Muscle layer of colon (tissue), 2 donors: ENCODE results near the gene XXYLT1.
A peak's percentile ranks its signal among the peaks of the same experiment; 100 is the strongest.
"Not testable (repeated sequence)": the region's sequence is repeated elsewhere in the genome, so short reads cannot be mapped to it uniquely, and the experiment has no call there.

Experiments used
- H3K27ac ChIP-seq: one replicate; pipeline ENCODE4 v1.7.0; 2013; ENCODE audit warnings: low read depth, mild to moderate bottlenecking, low read length, moderate library complexity
- H3K27me3 ChIP-seq, 2 donors: one replicate each; pipeline ENCODE4 v1.7.0; 2013; ENCODE audit warnings: low read length in 2 of 2, mild to moderate bottlenecking in 2 of 2; ENCODE audit not compliant: insufficient read depth in 2 of 2, control insufficient read depth in 1 of 2
- H3K36me3 ChIP-seq: one replicate; pipeline ENCODE4 v1.7.0; 2013; ENCODE audit warnings: mild to moderate bottlenecking, low read length; ENCODE audit not compliant: insufficient read depth
- H3K4me1 ChIP-seq: one replicate; pipeline ENCODE4 v1.7.0; 2013; ENCODE audit warnings: mild to moderate bottlenecking, low read length; ENCODE audit not compliant: insufficient read depth
- H3K4me3 ChIP-seq, 2 donors: one replicate each; pipeline ENCODE4 v1.7.0; 2013; ENCODE audit warnings: low read length in 2 of 2, low read depth in 1 of 2, mild to moderate bottlenecking in 1 of 2, moderate library complexity in 1 of 2
- H3K9ac ChIP-seq: one replicate; pipeline ENCODE4 v1.7.0; 2013; ENCODE audit warnings: low read length
- H3K9me3 ChIP-seq: one replicate; pipeline ENCODE4 v1.7.0; 2013; ENCODE audit warnings: mild to moderate bottlenecking, low read length
- donor health status: abdominal sarcoma.
- donor health status: Adenocarcinoma of cecum.

The XXYLT1 gene

GRCh38 chr3:195236801-195237570 is 34.0 kb downstream of the XXYLT1 start:
- Histone ChIP-seq H3K4me3 (no peak overlapping the region), H3K4me1 (peaks cover 27% of the 10 kb centered on the region), H3K9ac (no peak overlapping the region), H3K36me3 (no peaks in the 10 kb centered on the region), H3K27me3 (no peaks in the 10 kb centered on the region), H3K9me3 (no peaks in the 10 kb centered on the region), H3K27ac (no peak overlapping the region)

DNA sequence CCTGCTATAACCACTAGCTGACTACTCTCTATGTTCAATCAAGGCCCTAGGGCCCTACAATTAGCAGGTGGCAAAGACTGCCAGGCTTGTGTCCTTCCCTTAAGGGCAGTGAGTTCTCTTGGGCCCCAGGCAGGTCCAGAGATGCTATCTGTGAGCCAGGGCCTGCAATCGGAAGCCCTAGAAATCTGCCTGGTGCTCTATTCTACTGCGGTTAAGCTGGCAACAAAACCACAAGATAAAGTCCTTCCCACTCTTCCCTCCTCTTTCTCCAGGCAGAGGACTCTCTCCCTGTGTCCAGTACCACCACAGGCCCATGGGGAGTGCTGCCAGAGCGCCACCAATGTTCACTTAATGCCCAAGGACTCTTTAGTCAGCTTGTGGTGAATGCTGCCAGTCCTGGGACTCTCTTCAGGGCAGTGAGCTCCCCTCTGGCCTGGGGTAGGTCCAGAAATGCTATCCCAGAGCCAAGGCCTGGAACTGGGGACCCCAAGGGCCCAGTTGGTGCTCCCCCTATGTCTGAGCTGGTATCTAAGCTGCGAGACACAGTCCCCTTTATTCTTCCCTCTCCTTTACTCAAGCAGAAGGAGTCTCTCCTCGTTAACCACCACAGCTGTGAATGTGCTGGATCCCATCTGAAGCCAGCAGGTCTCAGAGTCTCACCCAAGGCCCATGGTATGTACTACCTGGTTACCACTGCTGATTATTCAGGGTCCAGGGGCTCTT is 34.7 kb downstream of the XXYLT1 start:
- no peaks in the 10 kb centered on the region for H3K27me3 ChIP-seq
- no peak overlapping the region for H3K4me3 ChIP-seq
- H3K4me1 ChIP-seq: peaks cover 27% of the 10 kb centered on the region
- no peak overlapping the region for H3K9ac ChIP-seq
- no peaks in the 10 kb centered on the region for H3K36me3 ChIP-seq
- H3K27ac ChIP-seq: no peak overlapping the region
- no peaks in the 10 kb centered on the region for H3K9me3 ChIP-seq

- Histone ChIP-seq H3K9ac (no peak overlapping the region), H3K9me3 (no peaks in the 10 kb centered on the region), H3K4me3 (no peak overlapping the region), H3K27ac (no peak overlapping the region), H3K36me3 (peaks cover 4% of the 10 kb centered on the region), H3K4me1 (no peaks in the 10 kb centered on the region), H3K27me3 (no peaks in the 10 kb centered on the region)
These were observed 40.7 kb downstream of the XXYLT1 start for GRCh38 chr3:195230244-195230643.

DNA sequence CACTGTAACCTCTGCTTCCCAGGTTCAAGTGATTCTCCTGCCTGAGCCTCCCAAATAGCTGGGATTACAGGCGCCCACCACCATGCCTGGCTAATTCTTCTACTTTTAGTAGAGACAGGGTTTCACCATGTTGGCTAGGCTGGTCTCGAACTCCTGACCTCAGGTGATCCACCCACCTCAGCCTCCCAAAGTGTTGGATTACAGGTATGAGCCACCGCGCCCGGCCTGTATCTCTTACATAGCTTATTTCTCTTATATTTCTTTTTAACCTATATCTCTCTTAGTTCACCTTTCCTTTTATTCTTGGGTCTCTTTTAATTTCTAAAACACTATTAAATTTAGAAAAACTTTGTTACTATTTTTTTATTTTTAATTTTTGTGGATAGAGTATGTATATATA is 42.1 kb downstream of the XXYLT1 start:
- H3K4me3 ChIP-seq, H3K9me3 ChIP-seq, H3K27ac ChIP-seq, H3K27me3 ChIP-seq, H3K9ac ChIP-seq, H3K36me3 ChIP-seq: not testable (repeated sequence)
- H3K4me1 ChIP-seq: peaks cover 13% of the 10 kb centered on the region

GRCh38 chr3:195227871-195228270 is 43.1 kb downstream of the XXYLT1 start:
- H3K9ac ChIP-seq: no peak overlapping the region
- peaks cover 4% of the 10 kb centered on the region for H3K36me3 ChIP-seq
- no peak overlapping the region for H3K27ac ChIP-seq
- H3K27me3 ChIP-seq: no peaks in the 10 kb centered on the region
- H3K4me1 ChIP-seq: peaks cover 23% of the 10 kb centered on the region
- no peak overlapping the region for H3K4me3 ChIP-seq
- H3K9me3 ChIP-seq: no peaks in the 10 kb centered on the region

- peaks cover 4% of the 10 kb centered on the region for H3K36me3 ChIP-seq
- H3K9me3 ChIP-seq: no peaks in the 10 kb centered on the region
- H3K9ac ChIP-seq: no peak overlapping the region
- no peak overlapping the region for H3K4me3 ChIP-seq
- H3K27me3 ChIP-seq: no peaks in the 10 kb centered on the region
- peaks cover 24% of the 10 kb centered on the region for H3K4me1 ChIP-seq
- H3K27ac ChIP-seq: no peak overlapping the region
These were observed 44.0 kb downstream of the XXYLT1 start for GRCh38 chr3:195226900-195227447.

DNA sequence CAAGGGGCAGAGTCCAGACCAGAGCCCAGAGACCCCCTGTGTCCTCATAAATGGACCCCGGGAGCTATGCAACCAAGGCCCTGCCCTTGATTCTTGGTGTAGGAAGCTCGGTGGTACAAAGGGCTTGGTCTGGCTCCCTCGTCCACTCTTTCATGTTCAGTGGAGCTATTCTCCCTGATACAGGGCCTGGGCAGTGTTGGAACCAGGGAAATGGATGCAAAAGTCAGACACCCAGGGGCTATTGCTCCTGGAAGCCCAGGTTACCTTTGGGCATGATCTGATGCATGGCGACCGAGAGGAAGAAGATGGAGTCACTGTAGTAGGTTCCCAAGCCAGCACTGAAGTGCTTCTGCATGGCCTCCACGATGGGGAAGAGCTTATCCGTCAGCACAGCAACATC is 44.5 kb downstream of the XXYLT1 start:
- Histone ChIP-seq H3K9me3 (no peaks in the 10 kb centered on the region), H3K4me3 (no peak overlapping the region), H3K9ac (no peak overlapping the region), H3K27ac (no peak overlapping the region), H3K36me3 (peaks cover 4% of the 10 kb centered on the region), H3K27me3 (no peaks in the 10 kb centered on the region), H3K4me1 (peaks cover 29% of the 10 kb centered on the region)

- Histone ChIP-seq H3K36me3 (peaks cover 4% of the 10 kb centered on the region), H3K27me3 (no peaks in the 10 kb centered on the region), H3K27ac (peak overlapping the region; percentile 65), H3K4me1 (peaks cover 33% of the 10 kb centered on the region), H3K4me3 (no peak overlapping the region), H3K9ac (no peak overlapping the region), H3K9me3 (no peaks in the 10 kb centered on the region)
These were observed 45.9 kb downstream of the XXYLT1 start for GRCh38 chr3:195224980-195225580.

GRCh38 chr3:195224156-195224979 is 46.6 kb downstream of the XXYLT1 start:
- Histone ChIP-seq H3K4me3 (no peak overlapping the region), H3K9ac (no peak overlapping the region), H3K4me1 (peaks cover 33% of the 10 kb centered on the region), H3K9me3 (no peaks in the 10 kb centered on the region), H3K27me3 (no peaks in the 10 kb centered on the region), H3K27ac (peak overlapping the region; percentile 65), H3K36me3 (peaks cover 4% of the 10 kb centered on the region)

DNA sequence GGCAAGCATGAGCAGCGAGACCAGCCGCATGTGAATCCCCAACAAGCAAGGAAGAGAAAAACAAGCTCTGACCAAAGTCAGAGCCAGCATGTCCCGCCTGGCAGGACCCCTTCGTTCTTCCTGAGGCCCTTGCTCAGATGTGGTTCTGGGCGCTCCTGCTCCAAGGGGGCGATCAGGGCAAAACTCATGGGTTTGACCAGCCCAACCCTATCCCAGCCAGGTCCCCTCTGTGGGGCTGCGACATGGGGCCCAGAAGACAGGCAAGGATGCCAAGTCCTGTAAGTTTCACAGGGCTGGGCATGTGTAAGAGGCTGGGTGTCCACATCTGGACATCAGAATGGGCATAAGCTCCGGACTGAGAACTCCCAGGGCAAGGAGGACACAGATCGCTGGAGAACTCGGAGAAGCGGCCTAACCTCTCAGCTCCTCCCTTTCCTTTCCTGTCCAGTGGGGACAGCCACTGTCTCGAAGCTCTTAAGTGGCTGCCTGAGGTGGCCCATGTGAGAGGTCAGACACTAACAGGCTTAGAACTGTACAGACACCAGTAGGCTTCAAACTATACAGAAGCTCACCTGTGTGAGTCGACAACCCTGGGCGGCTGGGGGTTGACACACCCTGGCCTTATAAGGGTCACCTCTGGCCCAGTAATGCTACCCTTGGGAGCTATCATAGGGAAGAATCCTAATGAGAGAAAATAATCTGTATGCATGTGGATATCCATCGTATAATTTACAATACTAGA is 48.9 kb downstream of the XXYLT1 start:
- H3K27me3 ChIP-seq: no peaks in the 10 kb centered on the region
- peaks cover 33% of the 10 kb centered on the region for H3K4me1 ChIP-seq
- no peak overlapping the region for H3K4me3 ChIP-seq
- peak overlapping the region; percentile 77 for H3K27ac ChIP-seq
- no peaks in the 10 kb centered on the region for H3K9me3 ChIP-seq
- H3K36me3 ChIP-seq: peaks cover 4% of the 10 kb centered on the region
- H3K9ac ChIP-seq: no peak overlapping the region
